DOHH2 (cell line): ENCODE results near the gene SELPLG.
"Not testable (repeated sequence)": the region's sequence is repeated elsewhere in the genome, so short reads cannot be mapped to it uniquely, and the experiment has no call there.

Experiments
- CTCF ChIP-seq: fragments of 200-600 bp; sonication (generic); IDR thresholded peaks from one replicate; pipeline ENCODE4 v1.5.1; 2014; ENCODE audit warnings: antibody characterized with exemption, mild to moderate bottlenecking, low read depth, low read length; ENCODE audit not compliant: poor library complexity, severe bottlenecking
- EZH2phosphoT487 ChIP-seq: fragments of 200-600 bp; sonication (generic); IDR thresholded peaks from 2 replicates; pipeline ENCODE4 v1.6.1; 2017; ENCODE audit warnings: borderline replicate concordance, mild to moderate bottlenecking, antibody characterized with exemption, low read length, moderate library complexity, mixed read lengths

- not testable (repeated sequence) for TF ChIP-seq CTCF, EZH2phosphoT487
Measured at GRCh38 chr12:108574276-108574675, 59.4 kb downstream of the SELPLG start.
